Urinary bladder (tissue), 4 donors: ENCODE measurements around the gene KAT8. TPM values are rescaled to one million over a fixed set of nuclear protein-coding genes. Genes with fewer than 3 reads are reported as not detected.
"Not testable (repeated sequence)": the region's sequence is repeated elsewhere in the genome, so short reads cannot be mapped to it uniquely, and the experiment has no call there.

Experiments used
- DNase-seq: peaks from one replicate; pipeline ENCODE4 v3.0.0-alpha.2; 2015; ENCODE audit errors: extremely low spot score
- H3K27ac ChIP-seq: one replicate; pipeline ENCODE4 v1.5.1; 2013; ENCODE audit warnings: low read depth, mild to moderate bottlenecking, moderate library complexity
- H3K36me3 ChIP-seq: one replicate; pipeline ENCODE4 v1.6.1; 2013; ENCODE audit warnings: mild to moderate bottlenecking, moderate library complexity; ENCODE audit not compliant: insufficient read depth
- H3K4me1 ChIP-seq: one replicate; pipeline ENCODE4 v1.6.1; 2013; ENCODE audit warnings: mild to moderate bottlenecking, moderate library complexity; ENCODE audit not compliant: insufficient read depth
- H3K4me3 ChIP-seq: one replicate; pipeline ENCODE4 v1.5.1; 2013; ENCODE audit warnings: low read depth, low read length
- WGBS: extraction: QIAGEN DNeasy Blood & Tissue Kit; methylation state at CpG from one replicate; pipeline ENCODE4 v1.1.7; 2013; 5-methylcytosine and 5-hydroxymethylcytosine counted together
- polyA plus RNA-seq: library from polyadenylated mRNA; stranded (reverse); fragments of 200-250 nt; gene quantifications from one replicate; pipeline ENCODE4 v1.2.3, GENCODE V29; 2013
- total RNA-seq: library from RNA; depleted of rRNA; stranded (reverse); fragments of >200 nt; gene quantifications from one replicate; pipeline ENCODE4 v1.2.3, GENCODE V29; 2014
- donor health status: healthy with polysubstance abuse.
- donor health status: healthy.

KAT8 gene
- total and polyA plus RNA-seq, 2 donors: 41.2 to 64.5 TPM

DNA sequence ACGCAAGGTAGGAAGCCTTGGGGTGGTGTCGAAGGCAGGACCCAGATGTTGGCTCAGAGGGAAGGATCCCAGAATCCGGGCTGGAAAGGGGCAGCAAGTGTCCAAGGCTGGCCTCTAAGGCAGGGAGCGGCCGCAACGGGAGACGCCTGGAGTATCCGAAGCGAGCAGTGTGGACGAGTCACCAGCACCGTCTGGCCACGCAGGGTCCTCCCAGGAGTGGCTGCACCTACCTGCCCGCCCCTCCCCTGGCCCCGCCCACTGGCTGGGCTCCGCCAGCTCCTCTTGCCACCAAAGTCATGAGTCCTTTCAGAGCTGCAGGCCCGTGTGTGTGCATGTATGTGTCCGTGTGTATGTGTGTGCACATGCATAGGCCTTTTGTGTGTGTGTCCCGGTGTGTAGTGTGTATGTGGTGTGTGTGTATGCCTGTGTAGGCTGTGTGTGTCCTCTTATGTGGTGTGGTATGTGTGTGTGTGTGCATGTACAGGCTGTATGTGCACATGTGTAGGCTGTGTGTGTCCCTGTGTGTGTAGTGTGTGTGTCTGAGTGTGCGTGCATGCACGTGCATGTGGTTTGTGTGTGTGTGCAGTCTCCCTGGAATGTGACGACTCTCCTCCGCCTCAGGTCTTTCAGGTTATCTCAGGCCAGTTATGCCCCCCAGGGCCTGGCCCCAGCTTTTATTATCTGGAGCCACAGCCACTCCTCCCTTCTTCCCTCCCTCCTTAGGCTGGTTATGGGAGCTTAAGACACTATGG lies 18.2 kb downstream of the KAT8 start, which contains the start of gene PRSS8:
PRSS8 (minus strand) TSS at position 193 of the 752 bp plus-strand sequence. CDS start 229 bp downstream, outside the sequence.
- H3K4me1 ChIP-seq: no peaks in the 10 kb centered on the region
- H3K4me3 ChIP-seq: no peak within 1 kb of the TSS
- WGBS: 44% methylated on average over 22 of the region's 22 CpGs
- no peak within 1 kb of the TSS for H3K27ac ChIP-seq
- H3K36me3 ChIP-seq: no peaks in the 10 kb centered on the region
- no peak for DNase-seq

DNA sequence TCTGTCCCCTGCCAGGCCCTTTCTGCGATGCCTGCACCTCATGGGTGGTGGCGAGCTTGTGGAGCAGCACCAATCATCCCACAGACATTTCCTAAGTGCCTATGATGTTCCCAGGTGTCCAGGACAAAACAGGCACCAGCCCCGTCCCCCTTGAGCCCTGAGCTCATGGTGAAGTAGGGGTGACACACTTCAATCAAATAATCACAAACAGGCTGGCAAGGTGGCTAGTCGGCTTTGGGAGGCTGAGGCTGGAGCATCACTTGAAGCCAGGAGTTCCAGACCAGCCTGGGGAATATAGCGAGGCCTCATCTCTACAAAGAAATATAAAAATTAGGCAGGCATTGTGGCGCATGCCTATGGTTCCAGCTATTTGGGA lies 18.8 kb downstream of the KAT8 start:
- DNase-seq: no peak
- Histone ChIP-seq H3K4me3 (no peak overlapping the region), H3K27ac (no peak overlapping the region), H3K4me1 (no peaks in the 10 kb centered on the region), H3K36me3 (no peaks in the 10 kb centered on the region)
- 84% methylated on average over 6 of the region's 6 CpGs for WGBS

GRCh38 chr16:31136822-31137499 lies 19.5 kb downstream of the KAT8 start:
- not testable (repeated sequence) for H3K27ac ChIP-seq, DNase-seq, H3K36me3 ChIP-seq, H3K4me3 ChIP-seq, H3K4me1 ChIP-seq
- 90% methylated on average over 20 of the region's 20 CpGs for WGBS

GRCh38 chr16:31138621-31139578 lies 21.4 kb downstream of the KAT8 start:
- DNase-seq: peak; percentile 67
- Histone ChIP-seq H3K27ac (peak overlapping the region; percentile 61), H3K36me3 (no peaks in the 10 kb centered on the region), H3K4me1 (peaks cover 2% of the 10 kb centered on the region), H3K4me3 (no peak overlapping the region)
- WGBS: 45% methylated on average over 27 of the region's 27 CpGs

- DNase-seq, H3K36me3 ChIP-seq, H3K4me1 ChIP-seq, H3K4me3 ChIP-seq: not testable (repeated sequence)
- 87% methylated on average over 9 of the region's 9 CpGs for WGBS
- H3K27ac ChIP-seq: peak overlapping the region; percentile 75
Observed at GRCh38 chr16:31141071-31141469, 23.6 kb downstream of the KAT8 start.

DNA sequence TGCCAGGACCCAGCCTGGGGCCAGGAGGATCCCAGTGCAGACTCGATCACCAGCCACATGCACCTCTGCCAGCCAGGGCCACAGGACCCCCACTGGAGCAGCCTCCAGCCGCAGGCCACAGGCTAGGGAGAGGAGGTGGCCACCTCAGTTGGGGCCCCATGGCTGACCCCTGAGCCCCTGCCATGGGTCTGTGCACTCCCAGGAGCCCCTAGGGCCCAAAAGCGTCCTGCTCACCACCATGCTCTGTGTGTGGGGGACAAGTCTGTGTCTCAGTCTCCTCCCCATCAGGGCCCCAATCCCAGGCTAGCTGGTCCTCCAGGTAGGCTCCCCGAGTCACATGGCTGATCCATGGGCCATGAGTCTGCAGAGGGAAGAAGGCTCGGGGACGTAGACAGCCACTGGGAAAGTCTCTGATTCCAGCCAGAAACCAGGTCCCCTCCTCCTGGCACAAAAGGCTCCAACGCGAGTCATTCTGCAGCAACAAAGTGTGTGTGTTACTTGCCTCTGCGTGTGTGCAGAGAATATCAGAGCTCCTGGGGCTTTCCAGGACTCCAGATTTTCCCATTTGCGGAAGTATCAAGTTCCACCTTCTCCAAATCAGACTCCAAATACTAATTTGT lies 24.1 kb downstream of the KAT8 start:
- no peak for DNase-seq
- H3K4me1 ChIP-seq: peaks cover 2% of the 10 kb centered on the region
- peak overlapping the region; percentile 75 for H3K27ac ChIP-seq
- no peaks in the 10 kb centered on the region for H3K36me3 ChIP-seq
- 23% methylated on average over 10 of the region's 10 CpGs for WGBS
- no peak overlapping the region for H3K4me3 ChIP-seq

DNA sequence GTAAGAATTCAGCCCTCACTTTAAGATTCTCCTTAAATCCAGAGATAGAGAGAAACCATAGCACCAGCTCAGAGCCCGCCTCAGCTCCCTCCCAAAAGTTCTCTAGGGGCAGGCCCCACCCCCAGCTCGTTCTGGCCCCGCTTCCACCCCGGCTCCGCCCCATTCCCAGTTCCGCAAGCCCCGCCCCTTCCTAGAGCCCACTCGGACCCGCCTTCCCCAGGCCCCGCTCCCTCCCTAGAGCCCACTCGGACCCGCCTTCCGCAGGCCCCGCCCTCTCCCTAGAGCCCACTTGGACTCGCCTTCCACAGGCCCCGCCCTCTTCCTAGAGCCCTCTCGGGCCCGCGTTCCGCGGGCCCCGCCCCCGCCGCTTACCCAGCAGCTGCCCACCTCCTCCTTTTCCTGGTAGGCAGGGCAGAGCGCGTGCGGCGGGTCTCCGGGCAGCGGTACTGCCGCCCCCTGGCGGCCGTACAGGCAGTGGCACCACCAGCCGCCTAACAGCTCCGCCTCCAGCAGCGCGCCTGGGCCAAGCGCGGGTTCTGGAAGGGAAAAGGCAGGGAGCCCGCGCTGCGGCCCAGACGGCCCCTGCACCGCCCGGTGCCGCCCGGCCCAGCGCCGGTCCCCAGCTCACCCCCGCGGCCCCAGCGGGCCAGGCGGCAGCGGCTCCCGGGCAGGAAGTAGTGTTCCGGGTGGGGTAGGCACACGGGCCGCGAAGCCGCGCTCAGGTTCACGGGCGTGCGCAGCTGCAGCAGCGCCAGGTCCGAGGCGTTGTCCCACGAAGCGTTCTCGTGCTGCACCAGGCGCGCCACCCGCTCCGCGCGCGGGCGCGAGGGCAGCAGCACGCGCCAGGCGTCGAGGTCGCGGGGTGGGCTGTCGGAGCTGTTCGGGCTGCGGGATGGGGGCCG lies 24.9 kb downstream of the KAT8 start:
- H3K27ac ChIP-seq: peak overlapping the region; percentile 75
- DNase-seq: peak; percentile 97
- 3% methylated on average over 89 of the region's 89 CpGs for WGBS

GRCh38 chr16:31143011-31143693 lies 25.7 kb downstream of the KAT8 start:
- H3K4me1 ChIP-seq: peaks cover 2% of the 10 kb centered on the region
- H3K36me3 ChIP-seq: no peaks in the 10 kb centered on the region
- 63% methylated on average over 22 of the region's 22 CpGs for WGBS
- H3K27ac ChIP-seq: no peak overlapping the region
- no peak for DNase-seq
- peak overlapping the region; percentile 41 for H3K4me3 ChIP-seq

More for the DNA sequence above, 24.9 kb downstream of the KAT8 start:
- peak overlapping the region; percentile 41 for H3K4me3 ChIP-seq
- H3K4me1 ChIP-seq: peaks cover 2% of the 10 kb centered on the region
- H3K36me3 ChIP-seq: no peaks in the 10 kb centered on the region

DNA sequence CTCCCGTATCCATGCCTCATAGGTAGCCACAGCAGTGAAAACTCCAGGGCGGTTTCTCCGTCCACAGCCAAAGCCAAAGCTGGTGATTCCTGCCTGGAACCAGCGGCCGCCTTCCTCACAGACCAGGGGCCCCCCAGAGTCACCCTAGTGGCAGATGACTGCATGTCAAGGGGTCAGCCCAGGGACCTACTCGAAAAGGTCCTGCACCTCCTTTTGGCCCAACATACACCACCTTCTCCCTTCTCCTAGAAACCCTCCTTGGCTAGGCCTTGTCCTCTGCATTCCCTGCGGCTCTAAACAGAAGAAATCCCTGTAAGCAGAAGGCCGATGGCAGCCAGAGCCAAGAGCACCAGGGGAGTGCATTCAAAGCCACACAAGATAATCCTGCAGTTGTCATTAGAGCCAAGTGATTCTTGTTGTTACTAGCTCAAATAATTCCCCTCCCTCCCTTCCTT lies 26.3 kb downstream of the KAT8 start:
- no peak for DNase-seq
- Histone ChIP-seq H3K36me3 (no peaks in the 10 kb centered on the region), H3K4me1 (peaks cover 2% of the 10 kb centered on the region), H3K4me3 (no peak overlapping the region), H3K27ac (no peak overlapping the region)
- 93% methylated on average over 8 of the region's 8 CpGs for WGBS

- H3K27ac ChIP-seq, DNase-seq, H3K36me3 ChIP-seq, H3K4me1 ChIP-seq, H3K4me3 ChIP-seq: not testable (repeated sequence)
- WGBS: 81% methylated on average over 7 of the region's 7 CpGs
Observed at GRCh38 chr16:31144418-31144817, 27.0 kb downstream of the KAT8 start.

DNA sequence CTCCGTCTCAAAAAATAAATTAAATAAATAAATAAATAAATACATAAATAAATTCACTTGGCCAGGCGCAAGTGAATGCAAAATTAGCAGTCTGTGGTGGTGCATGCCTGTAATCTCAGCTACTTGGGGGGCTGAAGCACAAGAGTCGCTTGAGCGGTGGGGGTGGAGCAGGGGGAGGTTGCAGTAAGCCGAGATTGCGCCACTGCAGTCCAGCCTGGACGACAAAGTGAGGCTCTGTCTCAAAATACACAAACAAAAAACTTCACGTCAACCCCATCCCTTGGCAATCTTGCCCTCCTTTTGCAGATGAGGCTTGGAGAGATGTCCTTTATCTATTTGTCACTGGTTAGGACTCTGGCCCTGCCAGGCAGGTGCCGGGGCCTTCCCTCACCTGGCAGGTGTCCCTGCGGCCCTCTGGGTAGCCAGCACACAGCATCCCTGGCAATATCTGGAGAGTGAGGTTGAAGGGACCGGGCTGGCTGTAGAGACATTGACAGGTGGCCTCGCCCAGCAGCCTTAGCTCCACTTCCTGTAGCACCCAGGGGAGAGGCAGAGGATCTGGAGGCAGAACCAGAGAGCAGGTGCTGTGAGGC lies 28.0 kb downstream of the KAT8 start:
- no peaks in the 10 kb centered on the region for H3K36me3 ChIP-seq
- peaks cover 2% of the 10 kb centered on the region for H3K4me1 ChIP-seq
- no peak overlapping the region for H3K27ac ChIP-seq
- DNase-seq: no peak
- no peak overlapping the region for H3K4me3 ChIP-seq
- WGBS: 75% methylated on average over 12 of the region's 12 CpGs
